Osteoblast (primary cell): Measurements from ENCODE around the gene NELFB. TPM values are rescaled to one million over a fixed set of nuclear protein-coding genes. Genes with fewer than 3 reads are reported as not detected.
A peak's percentile ranks its signal among the peaks of the same experiment; 100 is the strongest.

Experiments
- DNase-seq: peaks from one replicate; pipeline ENCODE4 v3.0.0; 2011; ENCODE audit warnings: low spot score, mixed read lengths; ENCODE audit not compliant: insufficient read length; ENCODE audit errors: missing footprints
- H2AFZ ChIP-seq: 2 replicates; pipeline ENCODE4 v1.6.0; 2011; ENCODE audit warnings: mild to moderate bottlenecking, low read length
- H3K27ac ChIP-seq: 2 replicates; pipeline ENCODE4 v1.5.1; 2011; ENCODE audit warnings: mild to moderate bottlenecking, low read depth, low read length, moderate library complexity
- H3K27me3 ChIP-seq: 2 replicates; pipeline ENCODE4 v1.6.0; 2012; ENCODE audit warnings: mild to moderate bottlenecking, control low read depth, inconsistent platforms, low read length, moderate library complexity; ENCODE audit not compliant: insufficient read depth
- H3K36me3 ChIP-seq: 2 replicates; pipeline ENCODE4 v1.5.1; 2011; ENCODE audit warnings: mild to moderate bottlenecking, low read length, control low read depth, moderate library complexity; ENCODE audit not compliant: insufficient read depth
- H3K4me1 ChIP-seq: 2 replicates; pipeline ENCODE4 v1.5.1; 2011; ENCODE audit warnings: mild to moderate bottlenecking, low read length, control low read depth, moderate library complexity; ENCODE audit not compliant: insufficient read depth
- H3K4me2 ChIP-seq: 2 replicates; pipeline ENCODE4 v1.6.0; 2011; ENCODE audit warnings: mild to moderate bottlenecking, low read length; ENCODE audit not compliant: insufficient read depth
- H3K4me3 ChIP-seq: fragments of 200-600 bp; sonication (generic); 3 replicates; pipeline ENCODE4 v1.5.1; 2012; ENCODE audit warnings: mild to moderate bottlenecking, low read length, inconsistent platforms; ENCODE audit not compliant: insufficient read depth
- H3K79me2 ChIP-seq: 2 replicates; pipeline ENCODE4 v1.6.0; 2012; ENCODE audit warnings: mild to moderate bottlenecking, low read length, control low read depth, inconsistent platforms; ENCODE audit not compliant: insufficient read depth
- H3K9me3 ChIP-seq: 2 replicates; pipeline ENCODE4 v1.5.1; 2011; ENCODE audit warnings: low read depth, low read length, control low read depth
- H4K20me1 ChIP-seq: 2 replicates; pipeline ENCODE4 v1.6.0; 2012; ENCODE audit warnings: mild to moderate bottlenecking, low read length, control low read depth; ENCODE audit not compliant: insufficient read depth
- total RNA-seq: library from RNA; depleted of rRNA; stranded (reverse); fragments of >200 nt; gene quantifications from 2 replicates; pipeline ENCODE4 v1.2.3, GENCODE V29; 2012
- TF ChIP-seq, protein P1 (sequence below): IDR thresholded peaks from 2 replicates; pipeline ENCODE4 v1.5.1; 2011; ENCODE audit warnings: mild to moderate bottlenecking, low read depth, low read length, moderate library complexity; ENCODE audit errors: extremely low read depth

The NELFB gene
- total RNA-seq, 1 donor = 47.4 TPM

- Histone ChIP-seq H3K9me3 (no peaks in the 10 kb centered on the region), H3K27me3 (no peaks in the 10 kb centered on the region), H2AFZ (no peak overlapping the region), H3K4me1 (peaks cover 16% of the 10 kb centered on the region), H3K79me2 (peaks cover 16% of the 10 kb centered on the region), H3K4me2 (peak overlapping the region; percentile 79), H3K36me3 (peaks cover 8% of the 10 kb centered on the region), H3K27ac (no peak overlapping the region), H4K20me1 (no peaks in the 10 kb centered on the region), H3K4me3 (peak overlapping the region; percentile 78)
- DNase-seq = peak; percentile 92
- TF ChIP-seq, protein P1, sequence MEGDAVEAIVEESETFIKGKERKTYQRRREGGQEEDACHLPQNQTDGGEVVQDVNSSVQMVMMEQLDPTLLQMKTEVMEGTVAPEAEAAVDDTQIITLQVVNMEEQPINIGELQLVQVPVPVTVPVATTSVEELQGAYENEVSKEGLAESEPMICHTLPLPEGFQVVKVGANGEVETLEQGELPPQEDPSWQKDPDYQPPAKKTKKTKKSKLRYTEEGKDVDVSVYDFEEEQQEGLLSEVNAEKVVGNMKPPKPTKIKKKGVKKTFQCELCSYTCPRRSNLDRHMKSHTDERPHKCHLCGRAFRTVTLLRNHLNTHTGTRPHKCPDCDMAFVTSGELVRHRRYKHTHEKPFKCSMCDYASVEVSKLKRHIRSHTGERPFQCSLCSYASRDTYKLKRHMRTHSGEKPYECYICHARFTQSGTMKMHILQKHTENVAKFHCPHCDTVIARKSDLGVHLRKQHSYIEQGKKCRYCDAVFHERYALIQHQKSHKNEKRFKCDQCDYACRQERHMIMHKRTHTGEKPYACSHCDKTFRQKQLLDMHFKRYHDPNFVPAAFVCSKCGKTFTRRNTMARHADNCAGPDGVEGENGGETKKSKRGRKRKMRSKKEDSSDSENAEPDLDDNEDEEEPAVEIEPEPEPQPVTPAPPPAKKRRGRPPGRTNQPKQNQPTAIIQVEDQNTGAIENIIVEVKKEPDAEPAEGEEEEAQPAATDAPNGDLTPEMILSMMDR = no peak
Measured at GRCh38 chr9:137278061-137278701, 23.1 kb downstream of the NELFB start.

- Histone ChIP-seq H3K79me2 (peaks cover 16% of the 10 kb centered on the region), H2AFZ (no peak overlapping the region), H3K36me3 (peaks cover 4% of the 10 kb centered on the region), H3K27ac (no peak overlapping the region), H3K9me3 (no peaks in the 10 kb centered on the region), H3K4me2 (peak overlapping the region; percentile 79), H3K4me1 (peaks cover 16% of the 10 kb centered on the region), H3K4me3 (peak overlapping the region; percentile 78), H3K27me3 (no peaks in the 10 kb centered on the region), H4K20me1 (no peaks in the 10 kb centered on the region)
- TF ChIP-seq, protein P1 = no peak
- peak; percentile 67 for DNase-seq
Measured at GRCh38 chr9:137278721-137279711, 23.9 kb downstream of the NELFB start.

DNA sequence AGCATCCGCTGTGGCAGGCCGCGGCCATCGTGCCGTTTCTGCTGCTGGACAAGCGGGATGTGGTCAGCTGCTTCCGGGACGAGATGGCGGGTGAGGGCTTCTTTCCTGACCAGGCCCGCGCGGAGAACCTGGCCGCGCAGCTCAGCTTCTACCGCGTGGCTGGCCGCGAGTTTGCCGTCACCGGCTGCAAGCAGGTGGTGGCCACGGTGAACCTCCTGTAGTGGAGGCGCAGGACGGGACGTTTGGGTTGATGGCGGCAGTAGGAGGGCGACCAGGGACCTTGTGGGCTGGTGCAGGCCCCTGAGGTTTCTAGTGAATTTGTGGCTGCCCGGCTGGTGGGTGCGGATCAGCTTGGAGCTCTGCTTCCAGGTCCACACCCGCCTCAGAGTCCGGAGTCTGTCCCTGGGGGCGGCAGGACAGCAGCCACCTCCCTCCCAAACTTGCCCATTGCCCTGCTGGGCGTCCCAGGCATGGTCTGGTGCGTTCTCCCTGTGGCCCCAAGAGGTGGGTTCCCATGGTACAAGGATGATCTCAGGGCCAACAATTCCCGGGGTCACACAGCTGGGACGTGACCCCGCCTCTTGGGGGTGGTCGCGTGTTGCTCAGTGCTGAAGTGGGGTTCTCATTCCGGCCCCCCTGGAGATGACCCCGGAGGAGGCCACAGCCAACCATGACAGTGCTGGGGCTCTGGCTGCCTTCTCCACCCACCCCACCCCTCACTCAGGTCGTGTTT lies 24.8 kb downstream of the NELFB start:
- no peak overlapping the region for H2AFZ ChIP-seq
- peaks cover 16% of the 10 kb centered on the region for H3K4me1 ChIP-seq

More for the DNA sequence above, 24.8 kb downstream of the NELFB start:
- no peak overlapping the region for H3K4me2 ChIP-seq
- TF ChIP-seq, protein P1 = no peak
- H3K4me3 ChIP-seq = no peak overlapping the region
- no peaks in the 10 kb centered on the region for H3K27me3 ChIP-seq
- H3K79me2 ChIP-seq = peaks cover 16% of the 10 kb centered on the region
- no peak overlapping the region for H3K27ac ChIP-seq
- H3K9me3 ChIP-seq = no peaks in the 10 kb centered on the region
- peaks cover 4% of the 10 kb centered on the region for H3K36me3 ChIP-seq
- peak; percentile 86 for DNase-seq
- no peaks in the 10 kb centered on the region for H4K20me1 ChIP-seq
